Adipocyte (in vitro differentiated cells): ENCODE results near the gene GRM7.

Source experiments
- DNase-seq: peaks from one replicate; pipeline ENCODE4 v3.0.0-alpha.2; 2015; ENCODE audit warnings: low read depth
- H3K27me3 ChIP-seq: replicated peaks from 2 replicates; pipeline ENCODE4 v1.7.0; 2013; ENCODE audit warnings: mild to moderate bottlenecking, low read length, moderate library complexity; ENCODE audit not compliant: control insufficient read depth, insufficient read depth
- H3K36me3 ChIP-seq: 2 replicates; pipeline ENCODE4 v1.7.0; 2013; ENCODE audit warnings: low read length, mild to moderate bottlenecking, moderate library complexity; ENCODE audit not compliant: control insufficient read depth, insufficient read depth, severe bottlenecking
- H3K4me1 ChIP-seq: 2 replicates; pipeline ENCODE4 v1.7.0; 2013; ENCODE audit warnings: mild to moderate bottlenecking, low read length, moderate library complexity; ENCODE audit not compliant: control insufficient read depth, insufficient read depth
- H3K4me3 ChIP-seq: 2 replicates; pipeline ENCODE4 v1.7.0; 2013; ENCODE audit warnings: mild to moderate bottlenecking, low read length, moderate library complexity
- H3K9ac ChIP-seq: 2 replicates; pipeline ENCODE4 v1.7.0; 2013; ENCODE audit warnings: mild to moderate bottlenecking, low read length, moderate library complexity
- H3K9me3 ChIP-seq: 2 replicates; pipeline ENCODE4 v1.7.0; 2013; ENCODE audit warnings: mild to moderate bottlenecking, low read length, moderate library complexity; ENCODE audit not compliant: control insufficient read depth

Gene GRM7

GRCh38 chr3:7158516-7158915 is 297.6 kb downstream of the GRM7 start:
- H3K9me3 ChIP-seq = no peaks in the 10 kb centered on the region
- H3K9ac ChIP-seq = no peak overlapping the region
- H3K4me1 ChIP-seq = no peaks in the 10 kb centered on the region
- H3K4me3 ChIP-seq = no peak overlapping the region
- DNase-seq = no peak
- H3K27me3 ChIP-seq = no peaks in the 10 kb centered on the region
- H3K36me3 ChIP-seq = no peaks in the 10 kb centered on the region

- Histone ChIP-seq H3K4me3 (no peak overlapping the region), H3K9ac (no peak overlapping the region), H3K9me3 (no peaks in the 10 kb centered on the region), H3K36me3 (no peaks in the 10 kb centered on the region), H3K27me3 (no peaks in the 10 kb centered on the region), H3K4me1 (no peaks in the 10 kb centered on the region)
- no peak for DNase-seq
These were observed 299.8 kb downstream of the GRM7 start for GRCh38 chr3:7160689-7161088.

DNA sequence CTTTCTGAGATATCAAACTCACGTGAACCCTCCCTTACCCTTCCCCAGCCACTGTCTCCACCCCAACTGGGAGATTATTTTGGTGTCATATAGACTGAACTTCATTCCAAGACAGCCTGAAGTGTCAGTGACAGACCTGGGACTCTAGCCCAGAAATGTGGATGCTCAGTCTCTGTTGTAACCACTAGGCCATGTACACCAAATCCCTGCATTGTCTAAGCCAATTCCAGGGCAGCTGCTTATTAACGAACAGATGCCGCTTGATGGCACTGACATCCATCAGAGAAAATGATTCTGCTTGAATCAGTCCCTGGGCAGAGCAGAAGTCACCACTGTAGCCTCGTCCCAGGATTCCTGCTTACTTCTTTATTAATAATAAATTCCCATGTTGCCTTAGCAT is 305.5 kb downstream of the GRM7 start:
- Histone ChIP-seq H3K9me3 (no peaks in the 10 kb centered on the region), H3K9ac (no peak overlapping the region), H3K36me3 (no peaks in the 10 kb centered on the region), H3K4me3 (no peak overlapping the region), H3K27me3 (no peaks in the 10 kb centered on the region), H3K4me1 (no peaks in the 10 kb centered on the region)
- no peak for DNase-seq

DNA sequence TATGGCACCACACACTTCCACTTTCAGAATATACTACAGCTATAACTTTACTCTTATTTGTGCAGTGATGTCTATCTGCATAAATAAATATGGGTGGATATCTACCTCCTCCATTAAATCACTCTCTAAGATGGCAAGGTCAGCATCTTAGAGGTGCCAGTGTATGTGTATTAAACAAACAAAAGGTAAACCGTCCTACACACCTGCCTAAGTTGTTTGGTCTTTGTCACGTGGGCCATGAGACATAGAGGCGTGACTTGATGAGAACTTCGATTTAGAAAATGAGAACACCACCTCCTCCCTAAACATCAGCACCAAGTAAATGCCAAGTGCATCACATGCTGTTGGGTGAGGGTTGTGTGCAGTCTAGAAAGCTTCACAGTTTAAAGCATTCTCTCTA is 310.6 kb downstream of the GRM7 start:
- H3K36me3 ChIP-seq = no peaks in the 10 kb centered on the region
- no peak for DNase-seq
- no peaks in the 10 kb centered on the region for H3K27me3 ChIP-seq
- H3K4me1 ChIP-seq = no peaks in the 10 kb centered on the region
- H3K9me3 ChIP-seq = no peaks in the 10 kb centered on the region
- H3K9ac ChIP-seq = no peak overlapping the region
- no peak overlapping the region for H3K4me3 ChIP-seq

- Histone ChIP-seq H3K4me3 (no peak overlapping the region), H3K9ac (no peak overlapping the region), H3K36me3 (no peaks in the 10 kb centered on the region), H3K27me3 (no peaks in the 10 kb centered on the region), H3K4me1 (no peaks in the 10 kb centered on the region), H3K9me3 (no peaks in the 10 kb centered on the region)
- DNase-seq = no peak
These were observed 312.1 kb downstream of the GRM7 start for GRCh38 chr3:7172996-7173395.

GRCh38 chr3:7188551-7188950 is 327.6 kb downstream of the GRM7 start:
- H3K4me3 ChIP-seq = no peak overlapping the region
- no peaks in the 10 kb centered on the region for H3K4me1 ChIP-seq
- H3K27me3 ChIP-seq = no peaks in the 10 kb centered on the region
- H3K36me3 ChIP-seq = no peaks in the 10 kb centered on the region
- no peak for DNase-seq
- H3K9ac ChIP-seq = no peak overlapping the region
- H3K9me3 ChIP-seq = no peaks in the 10 kb centered on the region

- no peaks in the 10 kb centered on the region for H3K4me1 ChIP-seq
- no peaks in the 10 kb centered on the region for H3K27me3 ChIP-seq
- H3K36me3 ChIP-seq = no peaks in the 10 kb centered on the region
- H3K9ac ChIP-seq = no peak overlapping the region
- no peak overlapping the region for H3K4me3 ChIP-seq
- DNase-seq = no peak
- H3K9me3 ChIP-seq = no peaks in the 10 kb centered on the region
These were observed 329.2 kb downstream of the GRM7 start for GRCh38 chr3:7190095-7190494.

DNA sequence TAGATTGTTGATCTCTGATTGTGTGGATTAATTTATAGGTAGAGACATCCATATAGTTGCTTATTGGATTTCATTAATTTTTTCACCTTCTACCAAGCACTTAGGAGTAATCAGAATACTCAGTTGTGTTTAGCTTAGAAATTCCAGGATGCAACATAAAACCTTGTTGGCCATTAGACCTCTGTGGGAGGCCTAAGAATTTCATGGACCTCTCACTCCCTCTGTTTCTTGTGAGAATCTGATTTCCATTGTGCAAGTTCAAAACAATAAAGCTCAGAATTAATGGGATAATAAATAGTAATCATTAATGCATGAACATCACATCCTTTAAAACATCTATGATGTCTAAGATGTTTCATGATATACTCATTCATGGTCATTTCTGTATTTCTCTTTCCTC is 332.4 kb downstream of the GRM7 start:
- Histone ChIP-seq H3K36me3 (no peaks in the 10 kb centered on the region), H3K4me1 (no peaks in the 10 kb centered on the region), H3K9ac (no peak overlapping the region), H3K27me3 (no peaks in the 10 kb centered on the region), H3K9me3 (no peaks in the 10 kb centered on the region), H3K4me3 (no peak overlapping the region)
- no peak for DNase-seq

GRCh38 chr3:7194071-7194835 is 333.3 kb downstream of the GRM7 start:
- Histone ChIP-seq H3K36me3 (no peaks in the 10 kb centered on the region), H3K9me3 (no peaks in the 10 kb centered on the region), H3K4me3 (no peak overlapping the region), H3K9ac (no peak overlapping the region), H3K4me1 (no peaks in the 10 kb centered on the region), H3K27me3 (no peaks in the 10 kb centered on the region)
- DNase-seq = no peak

- Histone ChIP-seq H3K9ac (no peak overlapping the region), H3K27me3 (no peaks in the 10 kb centered on the region), H3K9me3 (no peaks in the 10 kb centered on the region), H3K4me1 (no peaks in the 10 kb centered on the region), H3K4me3 (no peak overlapping the region), H3K36me3 (no peaks in the 10 kb centered on the region)
- no peak for DNase-seq
These were observed 335.0 kb downstream of the GRM7 start for GRCh38 chr3:7195934-7196333.

DNA sequence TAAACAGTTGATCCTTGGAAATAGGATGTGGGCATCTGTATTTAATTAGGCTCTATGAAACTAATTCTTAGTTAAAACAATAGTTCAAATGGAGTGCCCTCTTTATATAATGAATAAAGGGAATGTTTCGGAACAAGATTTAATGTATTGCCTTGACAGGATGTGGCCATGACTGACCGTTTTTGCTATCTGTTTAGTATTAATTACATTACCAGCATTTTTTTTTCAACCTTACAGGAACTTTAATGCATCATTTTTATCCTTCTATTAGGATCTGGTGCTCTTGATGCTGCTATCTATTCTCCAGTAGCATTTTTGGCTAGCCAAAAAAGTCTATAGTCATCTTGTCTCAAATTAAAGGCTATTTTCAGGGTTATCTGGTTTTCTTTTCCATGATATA is 340.9 kb downstream of the GRM7 start:
- no peaks in the 10 kb centered on the region for H3K36me3 ChIP-seq
- no peaks in the 10 kb centered on the region for H3K27me3 ChIP-seq
- no peak overlapping the region for H3K4me3 ChIP-seq
- DNase-seq = no peak
- H3K4me1 ChIP-seq = no peaks in the 10 kb centered on the region
- no peak overlapping the region for H3K9ac ChIP-seq
- H3K9me3 ChIP-seq = no peaks in the 10 kb centered on the region
